ENCODE data around the gene SSRP1. TPM values are rescaled to one million over a fixed set of nuclear protein-coding genes. Genes with fewer than 3 reads are reported as not detected.

SSRP1 gene
- total and polyA plus RNA-seq, 9 of the 15 experiments (the other 6 are each of a cell fraction or from before 2014, with no cell fraction given), result 91.1 to 416 (median 245) TPM

- Histone ChIP-seq H3K4me1 (replicated peaks in 1 of 2; ENCODE audit: control insufficient read depth in 2 of 2, insufficient read depth in 2 of 2, low read length in 2 of 2) (peaks cover 8 to 31% of the 10 kb centered on the region in 2 experiments), H3K27ac (ENCODE audit: extremely low read depth, low read depth, low read length) (no peak overlapping the region), H4K20me1 (replicated peaks; ENCODE audit: control insufficient read depth, insufficient read depth, low read length) (peaks cover 13% of the 10 kb centered on the region), H3K27me3 (ENCODE audit: control insufficient read depth in 2 of 2, insufficient read depth in 2 of 2, low read length in 2 of 2) (no peaks in the 10 kb centered on the region), H3K9me3 (replicated peaks; ENCODE audit: control insufficient read depth, insufficient read depth, low read depth, low read length) (no peaks in the 10 kb centered on the region), H3K4me3 (no peak overlapping the region), H2AFZ (ENCODE audit: low read depth, low read length) (no peak overlapping the region), H3K9ac (ENCODE audit: insufficient read depth in 1 of 2, low read depth in 2 of 2, low read length in 2 of 2) (no peak overlapping the region), H3K79me2 (ENCODE audit: control insufficient read depth, insufficient read depth, low read length) (peaks cover 1% of the 10 kb centered on the region; the same call in 2 of the 3 replicates), H3K4me2 (ENCODE audit: insufficient read depth, low read length) (no peak overlapping the region), H3K9me1 (ENCODE audit: control insufficient read depth, insufficient read depth, low read length) (peaks cover 2% of the 10 kb centered on the region), H3K36me3 (ENCODE audit: control insufficient read depth, insufficient read depth, low read length) (peaks cover 54% of the 10 kb centered on the region)
- FAIRE-seq, result no peak
- ATAC-seq, result no peak
- intact Hi-C loops (cut with micrococcal nuclease) (no loop called here), in situ Hi-C loops (cut with MboI) (no loop called here)
- POLR2A ChIA-PET, result interaction anchor here (0.9 kb wide), 2 partner anchors 11 to 120 kb away, joined by 3 read pairs; no protein-coding TSS in a partner anchor
- BruUV-seq (replicated peaks), result no TSS peak
- CTCF ChIA-PET (ENCODE audit: low intra/inter-chr PET ratio), result no interaction called here
- DNase-seq (ENCODE audit: extremely low read depth in 1 of 4, low spot score in 3 of 4), result no peak
- 78% methylated on average over 7 of the region's 8 CpGs for WGBS (ENCODE audit: insufficient coverage, low coverage, missing lambda C conversion rate)
- TF ChIP-seq PTBP1 (IDR thresholded peaks at IDR 0.05; ENCODE audit: low read depth, low read length), result no peak
- TF ChIP-seq GTF2A2 (tag; IDR thresholded peaks at IDR 0.05), result no peak
- TF ChIP-seq HNRNPL (IDR thresholded peaks at IDR 0.05; ENCODE audit: low read depth, low read length), result no peak
- TF ChIP-seq PTTG1 (tag; IDR thresholded peaks at IDR 0.05; ENCODE audit: low read depth), result no peak
- TF ChIP-seq GTF3C2 (IDR thresholded peaks at IDR 0.05; ENCODE audit: borderline replicate concordance, extremely low read depth, insufficient read length), result no peak
- no peak for TF ChIP-seq NUFIP1 (IDR thresholded peaks at IDR 0.05; ENCODE audit: partially characterized antibody)
- TF ChIP-seq SLC30A9 (CRISPR knock-in tag; IDR thresholded peaks at IDR 0.05), result no peak
- no peak for TF ChIP-seq ZNF175 (CRISPR knock-in tag; IDR thresholded peaks at IDR 0.05; ENCODE audit: low read depth)
- TF ChIP-seq NFXL1 (CRISPR knock-in tag; IDR thresholded peaks at IDR 0.05), result no peak
- TF ChIP-seq CEBPB (tag; IDR thresholded peaks at IDR 0.05), result no peak
- no peak for TF ChIP-seq POLR3G (IDR thresholded peaks at IDR 0.05; ENCODE audit: extremely low read depth, insufficient read length, insufficient replicate concordance)
- TF ChIP-seq TAL1 (IDR thresholded peaks at IDR 0.05), result no peak
- TF ChIP-seq ZNF146 (CRISPR knock-in tag; IDR thresholded peaks at IDR 0.05; ENCODE audit: unreplicated experiment), result no peak
- no peak for TF ChIP-seq BRF1 (IDR thresholded peaks at IDR 0.05; ENCODE audit: borderline replicate concordance, extremely low read depth, insufficient read length)
- no peak for TF ChIP-seq NELFE (IDR thresholded peaks at IDR 0.05; ENCODE audit: insufficient read depth, insufficient read length)
- no peak for TF ChIP-seq ATF6 (CRISPR knock-in tag; IDR thresholded peaks at IDR 0.05)
- TF ChIP-seq KLF1 (tag; IDR thresholded peaks at IDR 0.05), result no peak
- no peak for TF ChIP-seq HIVEP1 (CRISPR knock-in tag; IDR thresholded peaks at IDR 0.05)
These were observed 30.2 kb downstream of the SSRP1 start for GRCh38 chr11:57305523-57305922.

Data from K562 (cell line).